PC-9 (cell line): ENCODE results near the gene RFX8.

Experiments
- EZH2 ChIP-seq: fragments of 200-600 bp; sonication (generic); IDR thresholded peaks from 2 replicates; pipeline ENCODE4 v1.8.0; 2017; ENCODE audit warnings: antibody characterized with exemption, low read depth
- TF ChIP-seq, protein P1 (sequence below): fragments of 200-600 bp; sonication (generic); conservative IDR thresholded peaks from 2 replicates; pipeline ENCODE4 v1.6.1; 2017; ENCODE audit warnings: mixed run types, antibody characterized with exemption, mild to moderate bottlenecking, moderate library complexity

GRCh38 chr2:101416609-101417008 is 58.3 kb downstream of the RFX8 start:
- TF ChIP-seq, protein P1, sequence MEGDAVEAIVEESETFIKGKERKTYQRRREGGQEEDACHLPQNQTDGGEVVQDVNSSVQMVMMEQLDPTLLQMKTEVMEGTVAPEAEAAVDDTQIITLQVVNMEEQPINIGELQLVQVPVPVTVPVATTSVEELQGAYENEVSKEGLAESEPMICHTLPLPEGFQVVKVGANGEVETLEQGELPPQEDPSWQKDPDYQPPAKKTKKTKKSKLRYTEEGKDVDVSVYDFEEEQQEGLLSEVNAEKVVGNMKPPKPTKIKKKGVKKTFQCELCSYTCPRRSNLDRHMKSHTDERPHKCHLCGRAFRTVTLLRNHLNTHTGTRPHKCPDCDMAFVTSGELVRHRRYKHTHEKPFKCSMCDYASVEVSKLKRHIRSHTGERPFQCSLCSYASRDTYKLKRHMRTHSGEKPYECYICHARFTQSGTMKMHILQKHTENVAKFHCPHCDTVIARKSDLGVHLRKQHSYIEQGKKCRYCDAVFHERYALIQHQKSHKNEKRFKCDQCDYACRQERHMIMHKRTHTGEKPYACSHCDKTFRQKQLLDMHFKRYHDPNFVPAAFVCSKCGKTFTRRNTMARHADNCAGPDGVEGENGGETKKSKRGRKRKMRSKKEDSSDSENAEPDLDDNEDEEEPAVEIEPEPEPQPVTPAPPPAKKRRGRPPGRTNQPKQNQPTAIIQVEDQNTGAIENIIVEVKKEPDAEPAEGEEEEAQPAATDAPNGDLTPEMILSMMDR: no peak
- no peak for TF ChIP-seq EZH2
